ENCODE data around the gene PDXK. TPM values are rescaled to one million over a fixed set of nuclear protein-coding genes. Genes with fewer than 3 reads are reported as not detected.
"Not testable (repeated sequence)": the region's sequence is repeated elsewhere in the genome, so short reads cannot be mapped to it uniquely, and the experiment has no call there.

PDXK gene
- total and polyA plus RNA-seq, 2 experiments from 2014 or later = 103 to 192 TPM

- Histone ChIP-seq H3K79me2 (peaks cover 7% of the 10 kb centered on the region), H3K9me3 (ENCODE audit: low read depth) (no peaks in the 10 kb centered on the region), H3K4me2 (no peak overlapping the region), H3K9me2 (replicated peaks; ENCODE audit: insufficient read depth) (no peaks in the 10 kb centered on the region), H4K20me1 (ENCODE audit: insufficient read depth, poor library complexity, severe bottlenecking) (no peaks in the 10 kb centered on the region), H3K27ac (no peak overlapping the region), H3K4me3 (no peak overlapping the region), H3K27me3 (no peaks in the 10 kb centered on the region), H3K36me3 (replicated peaks; ENCODE audit: insufficient read depth, low read depth) (no peaks in the 10 kb centered on the region), H3K4me1 (ENCODE audit: insufficient read depth) (no peaks in the 10 kb centered on the region), H2AFZ (no peak overlapping the region)
- 95% methylated on average over 15 of the region's 15 CpGs for WGBS (ENCODE audit: low lambda C conversion rate, missing lambda C conversion rate)
- TF ChIP-seq CTCF (IDR thresholded peaks at IDR 0.05; ENCODE audit: poor library complexity) (no peak), EZH2 (IDR thresholded peaks at IDR 0.05; ENCODE audit: borderline replicate concordance) (no peak), EZH2phosphoT487 (IDR thresholded peaks at IDR 0.05; ENCODE audit: low read depth, severe bottlenecking, unreplicated experiment) (no peak)
- no peak for DNase-seq (ENCODE audit: low spot score)
Measured at GRCh38 chr21:43676391-43676790, 42.5 kb upstream of the PDXK start.

- peaks cover 5% of the 10 kb centered on the region for H3K79me2 ChIP-seq
- H3K27ac ChIP-seq = no peak overlapping the region
- no peaks in the 10 kb centered on the region for H3K4me1 ChIP-seq (ENCODE audit: insufficient read depth)
- H3K9me3 ChIP-seq (ENCODE audit: low read depth) = no peaks in the 10 kb centered on the region
- H3K9me2 ChIP-seq (replicated peaks; ENCODE audit: insufficient read depth) = no peaks in the 10 kb centered on the region
- H4K20me1 ChIP-seq (ENCODE audit: insufficient read depth, poor library complexity, severe bottlenecking) = no peaks in the 10 kb centered on the region
- H3K27me3 ChIP-seq = no peaks in the 10 kb centered on the region
- DNase-seq (ENCODE audit: low spot score) = no peak
- H2AFZ ChIP-seq = no peak overlapping the region
- H3K36me3 ChIP-seq (replicated peaks; ENCODE audit: insufficient read depth, low read depth) = no peaks in the 10 kb centered on the region
- no peak overlapping the region for H3K4me3 ChIP-seq
- no peak overlapping the region for H3K4me2 ChIP-seq
- TF ChIP-seq CTCF (IDR thresholded peaks at IDR 0.05; ENCODE audit: poor library complexity) (no peak), EZH2phosphoT487 (IDR thresholded peaks at IDR 0.05; ENCODE audit: low read depth, severe bottlenecking, unreplicated experiment) (no peak), EZH2 (IDR thresholded peaks at IDR 0.05; ENCODE audit: borderline replicate concordance) (no peak)
- 90% methylated on average over 12 of the region's 12 CpGs for WGBS (ENCODE audit: low lambda C conversion rate, missing lambda C conversion rate)
Measured at GRCh38 chr21:43679951-43680350, 39.0 kb upstream of the PDXK start.

- H2AFZ ChIP-seq; H3K4me1 ChIP-seq (ENCODE audit: insufficient read depth); H3K79me2 ChIP-seq; H4K20me1 ChIP-seq (ENCODE audit: insufficient read depth, poor library complexity, severe bottlenecking); H3K36me3 ChIP-seq (replicated peaks; ENCODE audit: insufficient read depth, low read depth); DNase-seq (ENCODE audit: low spot score); H3K9me3 ChIP-seq (ENCODE audit: low read depth); H3K4me3 ChIP-seq; H3K4me2 ChIP-seq; H3K27ac ChIP-seq; H3K9me2 ChIP-seq (replicated peaks; ENCODE audit: insufficient read depth); H3K27me3 ChIP-seq: not testable (repeated sequence)
- 98% methylated on average over 6 of the region's 6 CpGs for WGBS (ENCODE audit: low lambda C conversion rate, missing lambda C conversion rate)
Measured at GRCh38 chr21:43680421-43680820, 38.5 kb upstream of the PDXK start.

GRCh38 chr21:43681650-43682049 is 37.3 kb upstream of the PDXK start:
- TF ChIP-seq CTCF (IDR thresholded peaks at IDR 0.05; ENCODE audit: poor library complexity) (no peak), EZH2phosphoT487 (IDR thresholded peaks at IDR 0.05; ENCODE audit: low read depth, severe bottlenecking, unreplicated experiment) (no peak)
- Histone ChIP-seq H3K9me2 (replicated peaks; ENCODE audit: insufficient read depth) (no peaks in the 10 kb centered on the region), H3K4me3 (no peak overlapping the region), H3K4me1 (ENCODE audit: insufficient read depth) (no peaks in the 10 kb centered on the region), H3K27ac (no peak overlapping the region), H3K9me3 (ENCODE audit: low read depth) (no peaks in the 10 kb centered on the region), H3K79me2 (peaks cover 5% of the 10 kb centered on the region), H4K20me1 (ENCODE audit: insufficient read depth, poor library complexity, severe bottlenecking) (no peaks in the 10 kb centered on the region), H2AFZ (no peak overlapping the region), H3K27me3 (no peaks in the 10 kb centered on the region), H3K4me2 (no peak overlapping the region), H3K36me3 (replicated peaks; ENCODE audit: insufficient read depth, low read depth) (no peaks in the 10 kb centered on the region)
- 98% methylated on average over 6 of the region's 6 CpGs for WGBS (ENCODE audit: low lambda C conversion rate, missing lambda C conversion rate)
- no peak for DNase-seq (ENCODE audit: low spot score)
